ENCODE results near the gene LUC7L2. TPM values are rescaled to one million over a fixed set of nuclear protein-coding genes. Genes with fewer than 3 reads are reported as not detected.
"Not testable (repeated sequence)": the region's sequence is repeated elsewhere in the genome, so short reads cannot be mapped to it uniquely, and the experiment has no call there.

LUC7L2 gene
- total and polyA plus RNA-seq, 2 donors from 2014 or later: 33.0 to 97.9 TPM

- Histone ChIP-seq H3K36me3 (ENCODE audit: control insufficient read depth in 2 of 3, insufficient read depth in 3 of 3, low read length in 3 of 3) (peaks cover 3 to 14% (median 5%) of the 10 kb centered on the region in 3 donors), H3K9me3 (ENCODE audit: control insufficient read depth in 2 of 3, insufficient read depth in 1 of 3, low read length in 3 of 3) (no peaks in the 10 kb centered on the region), H3K27ac (ENCODE audit: low read depth in 2 of 2, low read length in 2 of 2) (no peak overlapping the region), H3K4me3 (ENCODE audit: low read length in 3 of 3) (no peak overlapping the region), H3K9ac (ENCODE audit: low read length in 3 of 3) (no peak overlapping the region), H3K27me3 (ENCODE audit: control insufficient read depth, insufficient read depth, low read length) (no peaks in the 10 kb centered on the region), H3K4me1 (ENCODE audit: control insufficient read depth in 2 of 3, insufficient read depth in 2 of 3, low read depth in 1 of 3, low read length in 3 of 3) (peaks cover 0 to 8% (median 4%) of the 10 kb centered on the region in 3 donors)
- TF ChIP-seq, protein P1, sequence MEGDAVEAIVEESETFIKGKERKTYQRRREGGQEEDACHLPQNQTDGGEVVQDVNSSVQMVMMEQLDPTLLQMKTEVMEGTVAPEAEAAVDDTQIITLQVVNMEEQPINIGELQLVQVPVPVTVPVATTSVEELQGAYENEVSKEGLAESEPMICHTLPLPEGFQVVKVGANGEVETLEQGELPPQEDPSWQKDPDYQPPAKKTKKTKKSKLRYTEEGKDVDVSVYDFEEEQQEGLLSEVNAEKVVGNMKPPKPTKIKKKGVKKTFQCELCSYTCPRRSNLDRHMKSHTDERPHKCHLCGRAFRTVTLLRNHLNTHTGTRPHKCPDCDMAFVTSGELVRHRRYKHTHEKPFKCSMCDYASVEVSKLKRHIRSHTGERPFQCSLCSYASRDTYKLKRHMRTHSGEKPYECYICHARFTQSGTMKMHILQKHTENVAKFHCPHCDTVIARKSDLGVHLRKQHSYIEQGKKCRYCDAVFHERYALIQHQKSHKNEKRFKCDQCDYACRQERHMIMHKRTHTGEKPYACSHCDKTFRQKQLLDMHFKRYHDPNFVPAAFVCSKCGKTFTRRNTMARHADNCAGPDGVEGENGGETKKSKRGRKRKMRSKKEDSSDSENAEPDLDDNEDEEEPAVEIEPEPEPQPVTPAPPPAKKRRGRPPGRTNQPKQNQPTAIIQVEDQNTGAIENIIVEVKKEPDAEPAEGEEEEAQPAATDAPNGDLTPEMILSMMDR (IDR thresholded peaks at IDR 0.05; ENCODE audit: borderline replicate concordance, extremely low read depth, insufficient read depth): no peak
- intact Hi-C loops (cut with DNase I): no loop called here
- DNase-seq: no peak
- FAIRE-seq: no peak
These were observed 14.7 kb upstream of the LUC7L2 start for GRCh38 chr7:139345042-139345441.

GRCh38 chr7:139351027-139351426, 8.7 kb upstream of the LUC7L2 start:
- DNase-seq (no peak), FAIRE-seq (no peak)
- peaks cover 5 to 14% (median 7%) of the 10 kb centered on the region in 3 donors for H3K36me3 ChIP-seq (ENCODE audit: control insufficient read depth in 2 of 3, insufficient read depth in 3 of 3, low read length in 3 of 3)
- H3K4me1 ChIP-seq (ENCODE audit: control insufficient read depth in 2 of 3, insufficient read depth in 2 of 3, low read depth in 1 of 3, low read length in 3 of 3): no peaks in the 10 kb centered on the region
- H3K27me3 ChIP-seq (ENCODE audit: control insufficient read depth, insufficient read depth, low read length): no peaks in the 10 kb centered on the region
- intact Hi-C loops (cut with DNase I): no loop called here
- no peak overlapping the region for H3K9ac ChIP-seq (ENCODE audit: low read length in 3 of 3)
- H3K9me3 ChIP-seq (ENCODE audit: control insufficient read depth in 2 of 3, insufficient read depth in 1 of 3, low read length in 3 of 3): no peaks in the 10 kb centered on the region
- H3K4me3 ChIP-seq (ENCODE audit: low read length in 3 of 3): no peak overlapping the region
- TF ChIP-seq, protein P1 (IDR thresholded peaks at IDR 0.05; ENCODE audit: borderline replicate concordance, extremely low read depth, insufficient read depth): no peak
- H3K27ac ChIP-seq (ENCODE audit: low read depth in 2 of 2, low read length in 2 of 2): no peak overlapping the region

DNA sequence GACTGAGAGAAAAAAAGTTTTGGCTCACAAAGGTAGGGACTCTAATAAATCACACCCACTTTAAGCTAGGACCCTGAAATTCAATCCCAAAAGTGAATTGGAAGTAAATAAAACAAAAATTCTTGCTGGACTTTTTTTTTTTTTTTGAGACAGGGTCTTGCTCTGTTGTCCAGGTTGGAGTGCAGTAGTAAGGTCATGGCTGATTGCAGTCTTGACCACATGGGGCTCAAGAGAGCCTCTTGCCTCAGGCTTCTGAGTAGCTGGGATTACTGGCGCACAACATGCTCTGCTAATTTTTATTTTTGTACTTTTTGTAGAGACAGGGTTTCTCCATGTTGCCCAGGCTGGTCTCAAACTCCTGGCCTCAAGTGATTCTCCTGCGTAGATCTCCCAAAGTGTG, 5.0 kb upstream of the LUC7L2 start:
- Histone ChIP-seq H3K4me1 (ENCODE audit: control insufficient read depth in 2 of 3, insufficient read depth in 2 of 3, low read depth in 1 of 3, low read length in 3 of 3) (peaks cover 0 to 4% (median 0%) of the 10 kb centered on the region in 3 donors), H3K9me3 (ENCODE audit: control insufficient read depth in 2 of 3, insufficient read depth in 1 of 3, low read length in 3 of 3) (no peaks in the 10 kb centered on the region), H3K36me3 (ENCODE audit: control insufficient read depth in 2 of 3, insufficient read depth in 3 of 3, low read length in 3 of 3) (peaks cover 0 to 4% (median 0%) of the 10 kb centered on the region in 3 donors), H3K27ac (ENCODE audit: low read depth in 2 of 2, low read length in 2 of 2) (no peak overlapping the region), H3K4me3 (ENCODE audit: low read length in 3 of 3) (no peak overlapping the region), H3K9ac (ENCODE audit: low read length in 3 of 3) (no peak overlapping the region), H3K27me3 (ENCODE audit: control insufficient read depth, insufficient read depth, low read length) (no peaks in the 10 kb centered on the region)
- TF ChIP-seq, protein P1 (IDR thresholded peaks at IDR 0.05; ENCODE audit: borderline replicate concordance, extremely low read depth, insufficient read depth): no peak
- no peak for DNase-seq
- intact Hi-C loops (cut with DNase I): no loop called here
- FAIRE-seq: no peak

DNA sequence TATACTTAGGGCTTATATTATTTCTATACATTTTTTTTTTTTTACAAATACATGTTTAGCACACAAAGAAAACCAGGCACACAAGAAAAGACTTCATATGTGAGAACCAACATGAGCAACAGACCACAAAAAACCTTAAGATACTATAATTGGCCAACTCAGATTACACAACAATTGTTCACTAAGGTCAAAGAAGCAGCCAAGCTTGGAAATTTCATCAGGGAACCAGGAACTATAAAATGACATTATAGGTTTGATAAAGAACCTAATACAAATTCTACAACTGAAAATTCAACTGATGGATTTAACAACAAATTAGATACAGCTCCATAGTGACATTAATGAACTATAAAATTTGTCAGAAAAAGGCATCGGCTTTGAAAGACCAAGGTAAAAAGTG, 4.4 kb upstream of the LUC7L2 start:
- no peak overlapping the region for H3K4me3 ChIP-seq (ENCODE audit: low read length in 3 of 3)
- no peaks in the 10 kb centered on the region for H3K9me3 ChIP-seq (ENCODE audit: control insufficient read depth in 2 of 3, insufficient read depth in 1 of 3, low read length in 3 of 3)
- peaks cover 0 to 4% (median 0%) of the 10 kb centered on the region in 3 donors for H3K36me3 ChIP-seq (ENCODE audit: control insufficient read depth in 2 of 3, insufficient read depth in 3 of 3, low read length in 3 of 3)
- TF ChIP-seq, protein P1 (IDR thresholded peaks at IDR 0.05; ENCODE audit: borderline replicate concordance, extremely low read depth, insufficient read depth): no peak
- DNase-seq (no peak), FAIRE-seq (no peak)
- no peaks in the 10 kb centered on the region for H3K27me3 ChIP-seq (ENCODE audit: control insufficient read depth, insufficient read depth, low read length)
- H3K27ac ChIP-seq (ENCODE audit: low read depth in 2 of 2, low read length in 2 of 2): no peak overlapping the region
- intact Hi-C loops (cut with DNase I): no loop called here
- H3K9ac ChIP-seq (ENCODE audit: low read length in 3 of 3): no peak overlapping the region
- H3K4me1 ChIP-seq (ENCODE audit: control insufficient read depth in 2 of 3, insufficient read depth in 2 of 3, low read depth in 1 of 3, low read length in 3 of 3): peaks cover 0 to 4% (median 0%) of the 10 kb centered on the region in 3 donors

- Histone ChIP-seq H3K4me3 (ENCODE audit: low read length in 3 of 3) (peak overlapping the region in 2 of 3 donors; percentile 83 to 85), H3K9ac (ENCODE audit: low read length in 3 of 3) (peak overlapping the region in 2 of 3 donors; percentile 92 to 99), H3K4me1 (ENCODE audit: control insufficient read depth in 2 of 3, insufficient read depth in 2 of 3, low read depth in 1 of 3, low read length in 3 of 3) (peaks cover 2 to 15% (median 5%) of the 10 kb centered on the region in 3 donors), H3K27ac (ENCODE audit: low read depth in 2 of 2, low read length in 2 of 2) (peak overlapping the region; percentile 93 to 99)
- H3K27me3 ChIP-seq (ENCODE audit: control insufficient read depth, insufficient read depth, low read length); intact Hi-C loops (cut with DNase I); DNase-seq; H3K36me3 ChIP-seq (ENCODE audit: control insufficient read depth in 2 of 3, insufficient read depth in 3 of 3, low read length in 3 of 3); FAIRE-seq; H3K9me3 ChIP-seq (ENCODE audit: control insufficient read depth in 2 of 3, insufficient read depth in 1 of 3, low read length in 3 of 3): not testable (repeated sequence)
These were observed 1.8 kb upstream of the LUC7L2 start for GRCh38 chr7:139357729-139358506.

Measured in kidney (tissue), 14 donors.